Left ventricle myocardium inferior (tissue), 1 donor: Measurements from ENCODE around the gene TPH2. TPM values are rescaled to one million over a fixed set of nuclear protein-coding genes. Genes with fewer than 3 reads are reported as not detected.

Experiments
- DNase-seq: peaks from one replicate; pipeline ENCODE4 v3.0.0-alpha.2; 2020
- H3K27ac ChIP-seq: fragments of 200-600 bp; replicated peaks from 2 replicates; pipeline ENCODE4 v1.8.0; 2021
- H3K27me3 ChIP-seq: fragments of 200-600 bp; 2 replicates; pipeline ENCODE4 v1.8.0; 2021; ENCODE audit warnings: low read depth
- H3K36me3 ChIP-seq: fragments of 200-600 bp; 2 replicates; pipeline ENCODE4 v1.8.0; 2021
- H3K4me1 ChIP-seq: fragments of 200-600 bp; 2 replicates; pipeline ENCODE4 v1.8.0; 2021
- H3K4me3 ChIP-seq: fragments of 200-600 bp; 2 replicates; pipeline ENCODE4 v1.8.0; 2021; ENCODE audit warnings: mild to moderate bottlenecking, moderate library complexity
- H3K9me3 ChIP-seq: fragments of 200-600 bp; replicated peaks from 2 replicates; pipeline ENCODE4 v1.8.0; 2021
- intact Hi-C: fragments of 100-400 bp; cut with micrococcal nuclease; formaldehyde crosslinking; loops from one replicate; pipeline ENCODE4 v1.11.0; 2022
- total RNA-seq: library from RNA; stranded (reverse); fragmentation: NEBNext Ultra II Directional; extraction: Animal tissue kit (Norgen Biotek cat#: 25700); gene quantifications from one replicate; pipeline ENCODE4 v1.2.1, GENCODE V29; 2021
- TF ChIP-seq, protein P1 (sequence below): fragments of 200-600 bp; IDR thresholded peaks from 2 replicates; pipeline ENCODE4 v1.8.0; 2021; ENCODE audit warnings: antibody characterized with exemption, mild to moderate bottlenecking, borderline replicate concordance
- donor health status: DM: no; HTN: yes; CAD: no; lungs with severe emphysema.

TPH2 gene
- total RNA-seq, 1 donor from 2014 or later = not detected

DNA sequence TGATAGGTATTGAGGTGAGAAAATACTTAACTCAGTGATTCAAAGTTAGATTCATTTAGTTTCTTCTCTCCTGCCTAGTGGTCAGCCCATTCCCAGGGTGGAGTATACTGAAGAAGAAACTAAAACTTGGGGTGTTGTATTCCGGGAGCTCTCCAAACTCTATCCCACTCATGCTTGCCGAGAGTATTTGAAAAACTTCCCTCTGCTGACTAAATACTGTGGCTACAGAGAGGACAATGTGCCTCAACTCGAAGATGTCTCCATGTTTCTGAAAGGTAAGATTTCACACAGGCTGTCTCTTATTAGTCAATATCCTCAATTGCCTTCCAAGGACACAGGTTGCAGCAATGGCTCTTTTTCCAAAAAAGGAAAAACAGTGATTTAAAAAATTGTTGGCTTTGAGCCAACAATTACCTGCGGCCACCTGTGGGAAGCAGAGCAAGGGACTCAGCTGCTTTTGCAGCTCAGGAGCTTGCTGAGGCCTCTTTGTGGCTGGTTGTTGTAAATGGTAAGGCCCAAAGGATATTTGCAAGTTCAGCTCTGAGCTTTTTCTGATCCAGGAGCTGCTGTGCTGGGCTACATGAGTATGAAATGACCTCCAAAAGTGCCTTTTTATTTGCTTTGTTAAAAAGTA, 33.9 kb downstream of the TPH2 start:
- Histone ChIP-seq H3K36me3 (no peaks in the 10 kb centered on the region), H3K9me3 (no peaks in the 10 kb centered on the region), H3K27me3 (peaks cover 29% of the 10 kb centered on the region), H3K27ac (no peak overlapping the region), H3K4me3 (no peak overlapping the region), H3K4me1 (no peaks in the 10 kb centered on the region)
- no peak for DNase-seq
- intact Hi-C loops = no loop called here
- TF ChIP-seq, protein P1, sequence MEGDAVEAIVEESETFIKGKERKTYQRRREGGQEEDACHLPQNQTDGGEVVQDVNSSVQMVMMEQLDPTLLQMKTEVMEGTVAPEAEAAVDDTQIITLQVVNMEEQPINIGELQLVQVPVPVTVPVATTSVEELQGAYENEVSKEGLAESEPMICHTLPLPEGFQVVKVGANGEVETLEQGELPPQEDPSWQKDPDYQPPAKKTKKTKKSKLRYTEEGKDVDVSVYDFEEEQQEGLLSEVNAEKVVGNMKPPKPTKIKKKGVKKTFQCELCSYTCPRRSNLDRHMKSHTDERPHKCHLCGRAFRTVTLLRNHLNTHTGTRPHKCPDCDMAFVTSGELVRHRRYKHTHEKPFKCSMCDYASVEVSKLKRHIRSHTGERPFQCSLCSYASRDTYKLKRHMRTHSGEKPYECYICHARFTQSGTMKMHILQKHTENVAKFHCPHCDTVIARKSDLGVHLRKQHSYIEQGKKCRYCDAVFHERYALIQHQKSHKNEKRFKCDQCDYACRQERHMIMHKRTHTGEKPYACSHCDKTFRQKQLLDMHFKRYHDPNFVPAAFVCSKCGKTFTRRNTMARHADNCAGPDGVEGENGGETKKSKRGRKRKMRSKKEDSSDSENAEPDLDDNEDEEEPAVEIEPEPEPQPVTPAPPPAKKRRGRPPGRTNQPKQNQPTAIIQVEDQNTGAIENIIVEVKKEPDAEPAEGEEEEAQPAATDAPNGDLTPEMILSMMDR = no peak

DNA sequence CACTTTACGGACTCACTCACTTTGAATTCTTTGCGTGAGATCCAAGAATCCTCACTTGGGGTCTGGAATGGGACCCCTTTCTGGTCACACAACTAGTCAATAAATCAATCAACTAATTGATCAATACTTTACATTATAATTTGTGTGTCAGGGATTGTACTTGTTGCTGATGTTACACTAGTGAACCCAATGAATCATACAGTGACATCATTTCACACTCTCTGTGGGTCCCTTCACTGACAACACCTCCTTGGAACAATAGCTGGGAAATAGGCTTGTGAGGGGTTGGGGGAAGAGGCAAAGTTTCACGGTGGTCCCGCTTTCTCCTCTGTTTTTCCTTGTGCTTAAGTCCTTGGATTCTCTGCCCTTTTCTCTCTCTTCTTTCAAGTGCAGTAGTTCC, 35.0 kb downstream of the TPH2 start:
- no peaks in the 10 kb centered on the region for H3K4me1 ChIP-seq
- TF ChIP-seq, protein P1 = no peak

DNA sequence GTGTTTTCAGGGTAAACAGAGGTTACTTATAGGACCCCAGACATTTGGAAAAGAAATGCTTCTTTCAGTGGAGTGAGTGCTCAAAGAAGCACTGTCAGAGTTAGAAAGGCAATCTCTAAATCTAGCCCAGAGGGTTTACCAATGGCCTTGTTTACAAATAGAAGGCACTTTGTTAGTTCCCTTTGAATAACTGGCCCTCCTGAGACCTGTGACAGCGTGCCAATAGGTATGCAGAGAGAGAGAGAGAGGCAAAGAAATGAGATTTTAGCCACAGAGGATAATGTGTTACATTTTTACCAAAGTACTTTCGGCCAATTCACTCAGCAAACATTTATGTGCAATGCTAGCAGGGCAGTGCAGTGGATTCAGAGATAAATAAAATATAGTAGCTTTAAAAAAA, 41.9 kb downstream of the TPH2 start:
- no peak overlapping the region for H3K27ac ChIP-seq
- TF ChIP-seq, protein P1 = no peak
- H3K27me3 ChIP-seq = peaks cover 7% of the 10 kb centered on the region
- intact Hi-C loops = no loop called here
- H3K4me1 ChIP-seq = no peaks in the 10 kb centered on the region
- no peak for DNase-seq
- no peaks in the 10 kb centered on the region for H3K36me3 ChIP-seq
- H3K9me3 ChIP-seq = no peaks in the 10 kb centered on the region
- H3K4me3 ChIP-seq = no peak overlapping the region

More for the DNA sequence above, 35.0 kb downstream of the TPH2 start:
- no peak overlapping the region for H3K27ac ChIP-seq
- intact Hi-C loops = no loop called here
- no peaks in the 10 kb centered on the region for H3K9me3 ChIP-seq
- H3K27me3 ChIP-seq = peaks cover 22% of the 10 kb centered on the region
- no peaks in the 10 kb centered on the region for H3K36me3 ChIP-seq
- no peak overlapping the region for H3K4me3 ChIP-seq
- DNase-seq = no peak

DNA sequence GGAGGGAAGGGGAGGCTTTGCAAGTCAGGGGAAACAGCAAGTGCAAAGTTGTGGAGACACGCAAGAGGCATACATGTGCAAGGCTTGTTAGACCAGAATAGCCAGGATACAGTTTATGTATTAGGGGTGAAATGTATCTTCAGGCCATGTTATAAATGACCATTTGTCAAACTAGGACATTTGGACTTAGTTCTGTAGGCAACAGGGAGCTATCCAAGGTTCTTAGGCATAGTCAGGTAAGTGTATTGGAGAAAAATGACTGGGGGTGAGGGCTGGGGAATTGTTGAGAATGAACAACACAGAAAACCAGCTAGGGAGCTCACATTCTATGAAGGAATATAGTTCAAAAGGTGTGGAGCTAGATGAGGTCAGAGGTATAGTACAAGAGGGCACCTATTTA, 42.5 kb downstream of the TPH2 start:
- intact Hi-C loops = no loop called here
- TF ChIP-seq, protein P1 = no peak

DNA sequence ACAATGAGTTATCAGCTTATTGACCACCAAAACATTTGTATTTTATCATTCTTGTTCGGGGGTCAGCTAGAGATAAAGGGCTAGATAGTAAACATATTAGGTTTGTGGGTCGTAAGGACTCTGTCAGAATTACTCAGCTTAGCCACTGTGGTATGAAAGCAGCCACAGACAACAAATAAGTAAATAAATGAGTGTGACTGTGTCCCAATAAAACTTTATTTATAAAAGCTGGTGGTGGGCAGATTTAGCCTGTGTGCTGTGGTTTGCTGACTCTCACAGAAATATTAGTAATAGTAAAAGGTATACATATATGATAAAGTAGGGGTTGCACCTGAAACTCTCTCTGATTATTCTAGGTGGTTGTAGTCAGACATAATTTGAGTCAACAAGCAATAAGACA, 56.1 kb downstream of the TPH2 start:
- TF ChIP-seq, protein P1 = no peak
- intact Hi-C loops = no loop called here
- H3K27me3 ChIP-seq = peaks cover 41% of the 10 kb centered on the region

More for the DNA sequence above, 42.5 kb downstream of the TPH2 start:
- H3K4me1 ChIP-seq = no peaks in the 10 kb centered on the region
- H3K27ac ChIP-seq = no peak overlapping the region
- no peak for DNase-seq
- no peak overlapping the region for H3K4me3 ChIP-seq
- H3K27me3 ChIP-seq = peaks cover under 1% of the 10 kb centered on the region
- no peaks in the 10 kb centered on the region for H3K36me3 ChIP-seq
- H3K9me3 ChIP-seq = no peaks in the 10 kb centered on the region

More for the DNA sequence above, 56.1 kb downstream of the TPH2 start:
- no peaks in the 10 kb centered on the region for H3K36me3 ChIP-seq
- no peaks in the 10 kb centered on the region for H3K4me1 ChIP-seq
- DNase-seq = no peak
- no peak overlapping the region for H3K4me3 ChIP-seq
- H3K9me3 ChIP-seq = no peaks in the 10 kb centered on the region
- H3K27ac ChIP-seq = no peak overlapping the region
